KMS-11 (cell line): ENCODE data around the gene PPARA.

Source experiments
- H2AFZ ChIP-seq: fragments of 200-600 bp; sonication (generic); 2 replicates; pipeline ENCODE4 v1.6.1; 2016; ENCODE audit warnings: antibody characterized with exemption, mixed run types, low read depth
- H3K27ac ChIP-seq: fragments of 200-600 bp; sonication (generic); 2 replicates; pipeline ENCODE4 v1.6.1; 2016; ENCODE audit warnings: mild to moderate bottlenecking, mixed run types
- H3K27me3 ChIP-seq: fragments of 200-600 bp; sonication (generic); 2 replicates; pipeline ENCODE4 v1.6.1; 2017; ENCODE audit warnings: mild to moderate bottlenecking, low read depth, mixed run types, moderate library complexity; ENCODE audit not compliant: insufficient read depth
- H3K36me3 ChIP-seq: fragments of 200-600 bp; sonication (generic); 2 replicates; pipeline ENCODE4 v1.6.1; 2017; ENCODE audit warnings: mild to moderate bottlenecking, mixed run types; ENCODE audit not compliant: insufficient read depth
- H3K4me1 ChIP-seq: fragments of 200-600 bp; sonication (generic); 2 replicates; pipeline ENCODE4 v1.6.1; 2016; ENCODE audit warnings: mild to moderate bottlenecking, low read depth, mixed run types; ENCODE audit not compliant: poor library complexity, severe bottlenecking
- H3K4me2 ChIP-seq: fragments of 200-600 bp; sonication (generic); 2 replicates; pipeline ENCODE4 v1.7.0; 2016; ENCODE audit warnings: mild to moderate bottlenecking, mixed run types
- H3K4me3 ChIP-seq: fragments of 200-600 bp; sonication (generic); IDR thresholded peaks from 2 replicates; pipeline ENCODE4 v1.6.1; 2017; ENCODE audit warnings: low read depth, low read length, mixed read lengths; ENCODE audit not compliant: insufficient read depth
- H3K79me2 ChIP-seq: fragments of 200-600 bp; sonication (generic); 2 replicates; pipeline ENCODE4 v1.6.1; 2016; ENCODE audit warnings: low read depth, mixed run types; ENCODE audit not compliant: insufficient read depth
- H3K9ac ChIP-seq: fragments of 200-600 bp; sonication (generic); 2 replicates; pipeline ENCODE4 v1.6.1; 2016; ENCODE audit warnings: mild to moderate bottlenecking, mixed run types
- H4K20me1 ChIP-seq: fragments of 200-600 bp; sonication (generic); 2 replicates; pipeline ENCODE4 v1.6.1; 2016; ENCODE audit warnings: mild to moderate bottlenecking, mixed run types; ENCODE audit not compliant: insufficient read depth
- CTCF ChIP-seq: fragments of 200-600 bp; sonication (generic); conservative IDR thresholded peaks from 2 replicates; pipeline ENCODE4 v1.6.1; 2017; ENCODE audit warnings: low read depth, mild to moderate bottlenecking, antibody characterized with exemption, low read length, moderate library complexity, mixed read lengths

Gene PPARA

DNA sequence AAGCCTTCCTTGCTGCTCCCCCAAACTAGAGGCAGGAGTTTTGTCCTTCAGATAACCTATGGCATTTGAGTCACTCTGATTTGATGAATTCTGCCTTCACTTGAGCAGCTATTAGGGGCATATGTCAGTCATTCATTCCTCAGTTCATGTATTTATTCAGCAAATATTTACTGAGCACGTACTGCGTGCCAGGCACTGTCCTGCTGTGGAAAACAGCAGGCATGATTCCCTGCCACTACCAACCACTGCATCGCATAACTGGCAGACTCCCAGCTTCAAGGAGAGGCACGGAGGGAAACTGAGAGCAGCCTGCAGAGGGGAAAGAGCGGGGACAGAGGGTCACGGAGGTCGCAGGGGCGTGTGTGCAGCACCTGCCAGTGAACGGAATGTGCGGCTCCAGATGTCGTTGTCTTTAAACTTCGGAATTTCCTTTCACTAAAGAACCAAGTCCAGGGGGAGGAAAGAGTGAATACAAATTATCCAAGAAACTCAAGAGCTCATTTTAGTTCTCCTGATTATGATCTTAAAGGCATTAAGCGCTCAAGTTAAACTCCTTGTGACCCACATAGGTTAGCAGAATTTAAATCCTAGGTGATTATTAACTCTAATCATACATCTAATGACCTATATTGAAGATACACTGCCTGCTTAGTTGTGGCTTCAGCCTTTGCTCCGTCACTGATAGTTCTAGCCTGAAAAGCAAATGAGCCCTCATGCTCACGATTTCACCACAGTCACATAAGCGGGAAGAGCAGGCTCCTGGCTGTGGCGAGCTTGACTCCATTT is 12.6 kb downstream of the PPARA start:
- no peaks in the 10 kb centered on the region for H3K36me3 ChIP-seq
- H3K9ac ChIP-seq = no peak overlapping the region
- H3K4me2 ChIP-seq = no peak overlapping the region
- no peak for TF ChIP-seq CTCF
- H3K4me1 ChIP-seq = peaks cover 7% of the 10 kb centered on the region
- H3K4me3 ChIP-seq = no peak overlapping the region
- no peak overlapping the region for H3K27ac ChIP-seq
- H4K20me1 ChIP-seq = no peaks in the 10 kb centered on the region
- H2AFZ ChIP-seq = no peak overlapping the region
- no peaks in the 10 kb centered on the region for H3K27me3 ChIP-seq
- H3K79me2 ChIP-seq = no peaks in the 10 kb centered on the region

GRCh38 chr22:46163557-46163888 is 13.2 kb downstream of the PPARA start:
- Histone ChIP-seq H4K20me1 (no peaks in the 10 kb centered on the region), H3K36me3 (no peaks in the 10 kb centered on the region)

GRCh38 chr22:46165977-46166376 is 15.7 kb downstream of the PPARA start:
- H3K79me2 ChIP-seq = no peaks in the 10 kb centered on the region
- H3K27me3 ChIP-seq = no peaks in the 10 kb centered on the region
- H4K20me1 ChIP-seq = no peaks in the 10 kb centered on the region
- no peaks in the 10 kb centered on the region for H3K4me1 ChIP-seq
- H3K9ac ChIP-seq = no peak overlapping the region
- no peak overlapping the region for H2AFZ ChIP-seq
- no peak overlapping the region for H3K4me3 ChIP-seq
- H3K4me2 ChIP-seq = no peak overlapping the region
- H3K36me3 ChIP-seq = no peaks in the 10 kb centered on the region
- TF ChIP-seq CTCF = no peak
- no peak overlapping the region for H3K27ac ChIP-seq

More at GRCh38 chr22:46163557-46163888, 13.2 kb downstream of the PPARA start:
- Histone ChIP-seq H2AFZ (no peak overlapping the region), H3K4me2 (no peak overlapping the region), H3K4me3 (no peak overlapping the region), H3K9ac (no peak overlapping the region), H3K27me3 (no peaks in the 10 kb centered on the region), H3K4me1 (peaks cover 2% of the 10 kb centered on the region), H3K79me2 (no peaks in the 10 kb centered on the region), H3K27ac (no peak overlapping the region)
- TF ChIP-seq CTCF = no peak

DNA sequence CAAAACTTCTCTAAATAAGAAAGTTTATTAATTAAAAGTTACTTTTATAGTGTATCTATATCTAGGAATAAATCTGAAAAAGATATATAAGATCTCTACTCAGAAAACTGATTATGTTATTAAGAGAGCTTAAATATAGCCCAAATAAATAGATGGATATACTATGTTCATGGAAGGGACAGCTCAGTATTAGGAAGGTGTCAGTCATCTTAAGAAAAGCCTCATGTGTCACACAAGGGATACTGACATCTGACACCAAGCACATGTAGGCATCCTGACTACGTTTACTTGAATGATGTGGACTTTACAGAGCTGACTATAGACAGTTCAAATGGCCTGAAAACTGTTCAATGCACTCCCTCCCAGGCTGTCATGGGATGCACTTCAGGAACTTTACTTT is 19.3 kb downstream of the PPARA start:
- no peak overlapping the region for H3K9ac ChIP-seq
- no peaks in the 10 kb centered on the region for H3K27me3 ChIP-seq
- no peak overlapping the region for H3K27ac ChIP-seq
- H3K4me2 ChIP-seq = no peak overlapping the region
- H3K36me3 ChIP-seq = no peaks in the 10 kb centered on the region
- no peak overlapping the region for H2AFZ ChIP-seq
- H4K20me1 ChIP-seq = no peaks in the 10 kb centered on the region
- H3K4me3 ChIP-seq = no peak overlapping the region
- H3K79me2 ChIP-seq = no peaks in the 10 kb centered on the region
- H3K4me1 ChIP-seq = no peaks in the 10 kb centered on the region
- TF ChIP-seq CTCF = no peak
